ENCODE data around the gene MYOC.
A peak's percentile ranks its signal among the peaks of the same experiment; 100 is the strongest.
"Not testable (repeated sequence)": the region's sequence is repeated elsewhere in the genome, so short reads cannot be mapped to it uniquely, and the experiment has no call there.

The MYOC gene

DNA sequence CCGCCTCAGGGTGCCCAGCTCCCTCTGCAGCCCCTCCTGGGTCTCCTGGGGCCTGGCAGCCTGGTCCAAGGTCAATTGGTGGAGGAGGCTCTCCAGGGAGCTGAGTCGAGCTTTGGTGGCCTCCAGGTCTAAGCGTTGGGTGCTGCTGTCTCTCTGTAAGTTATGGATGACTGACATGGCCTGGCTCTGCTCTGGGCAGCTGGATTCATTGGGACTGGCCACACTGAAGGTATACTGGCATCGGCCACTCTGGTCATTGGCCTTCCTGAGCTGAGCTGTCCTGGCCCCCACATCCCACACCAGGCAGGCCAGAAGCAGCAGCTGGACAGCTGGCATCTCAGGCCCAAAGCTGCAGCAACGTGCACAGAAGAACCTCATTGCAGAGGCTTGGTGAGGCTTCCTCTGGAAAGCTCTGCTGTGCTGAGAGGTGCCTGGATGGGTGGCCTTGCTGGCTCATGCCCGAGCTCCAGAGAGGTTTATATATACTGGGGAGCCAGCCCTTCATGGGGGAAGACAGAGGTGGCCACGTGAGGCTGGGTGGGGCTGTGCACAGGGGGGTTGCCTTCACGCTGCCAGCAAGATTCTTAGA, at the start of gene MYOC:
MYOC (minus strand) TSS at position 455 of the 589 bp plus-strand sequence; CDS start at position 378, 77 bp downstream.
- no peak for DNase-seq

DNA sequence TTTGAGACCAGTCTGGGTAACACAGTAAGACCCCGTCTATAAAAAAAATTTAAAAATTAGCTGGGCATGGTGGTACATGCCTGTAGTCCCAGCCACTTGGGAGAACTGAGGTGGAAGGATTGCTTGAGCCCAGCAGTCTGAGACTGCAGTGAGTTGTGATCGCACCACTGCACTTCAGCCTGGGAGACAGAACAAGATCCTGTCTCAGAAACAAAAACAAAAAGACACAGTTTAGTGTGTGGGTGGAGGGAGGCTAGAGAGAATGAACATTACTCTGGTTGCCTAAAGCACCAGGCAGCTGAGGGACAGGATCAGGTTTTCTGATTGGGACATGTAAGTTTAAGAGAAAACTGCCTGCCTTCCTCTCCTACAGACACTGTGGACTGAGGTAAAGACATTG, 47.0 kb upstream of the MYOC start:
- DNase-seq, result no peak

DNA sequence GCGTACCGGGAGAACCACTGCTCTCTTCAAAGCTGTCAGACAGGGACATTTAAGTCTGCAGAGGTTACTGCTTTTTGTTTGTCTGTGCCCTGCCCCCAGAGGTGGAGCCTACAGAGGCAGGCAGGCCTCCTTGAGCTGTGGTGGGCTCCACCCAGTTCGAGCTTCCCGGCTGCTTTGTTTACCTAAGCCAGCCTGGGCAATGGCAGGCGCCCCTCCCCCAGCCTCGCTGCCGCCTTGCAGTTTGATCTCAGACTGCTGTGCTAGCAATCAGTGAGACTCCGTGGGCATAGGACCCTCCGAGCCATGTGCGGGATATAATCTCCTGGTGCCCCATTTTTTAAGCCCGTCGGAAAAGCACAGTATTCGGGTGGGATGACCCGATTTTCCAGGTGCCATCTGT, 43.3 kb upstream of the MYOC start:
- DNase-seq, result not testable (repeated sequence)

DNA sequence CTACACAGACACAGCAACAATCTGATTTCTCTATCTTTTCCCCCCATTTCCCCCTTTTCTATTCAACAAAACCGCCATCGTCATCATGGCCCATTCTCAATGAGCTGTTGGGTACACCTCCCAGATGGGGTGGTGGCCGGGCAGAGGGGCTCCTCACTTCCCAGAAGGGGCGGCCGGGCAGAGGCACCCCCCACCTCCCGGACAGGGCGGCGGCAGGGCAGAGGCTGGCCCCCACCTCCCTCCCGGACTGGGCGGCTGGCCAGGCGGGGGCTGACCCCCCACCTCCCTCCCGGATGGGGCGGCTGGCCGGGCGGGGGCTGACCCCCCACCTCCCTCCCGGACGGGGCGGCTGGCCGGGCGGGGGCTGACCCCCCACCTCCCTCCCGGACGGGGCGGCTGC, 41.1 kb upstream of the MYOC start:
- not testable (repeated sequence) for DNase-seq

DNA sequence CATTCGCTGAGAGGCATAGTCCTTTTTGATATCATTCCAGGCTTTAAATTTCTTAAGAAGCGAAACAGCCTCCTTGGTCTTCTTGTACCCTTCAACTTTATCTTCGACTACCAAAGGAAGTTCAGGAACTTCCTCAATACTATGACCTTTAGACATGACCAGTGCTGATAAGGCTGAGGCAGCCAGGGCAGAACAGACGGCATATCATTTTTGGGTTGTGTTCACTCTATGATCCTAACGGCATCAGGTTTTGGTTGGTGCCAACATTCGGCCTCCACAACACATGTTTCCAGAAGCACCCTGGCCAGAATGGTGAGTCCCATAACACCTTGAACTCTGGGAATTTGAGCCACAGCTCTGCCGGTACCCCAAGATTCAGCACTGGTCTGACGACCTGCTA, 31.4 kb upstream of the MYOC start:
- no peak for DNase-seq

GRCh38 chr1:171680339-171680738, 27.9 kb upstream of the MYOC start:
- no peak for DNase-seq

- DNase-seq, result no peak
These were observed 24.3 kb upstream of the MYOC start for GRCh38 chr1:171676823-171677222.

DNA sequence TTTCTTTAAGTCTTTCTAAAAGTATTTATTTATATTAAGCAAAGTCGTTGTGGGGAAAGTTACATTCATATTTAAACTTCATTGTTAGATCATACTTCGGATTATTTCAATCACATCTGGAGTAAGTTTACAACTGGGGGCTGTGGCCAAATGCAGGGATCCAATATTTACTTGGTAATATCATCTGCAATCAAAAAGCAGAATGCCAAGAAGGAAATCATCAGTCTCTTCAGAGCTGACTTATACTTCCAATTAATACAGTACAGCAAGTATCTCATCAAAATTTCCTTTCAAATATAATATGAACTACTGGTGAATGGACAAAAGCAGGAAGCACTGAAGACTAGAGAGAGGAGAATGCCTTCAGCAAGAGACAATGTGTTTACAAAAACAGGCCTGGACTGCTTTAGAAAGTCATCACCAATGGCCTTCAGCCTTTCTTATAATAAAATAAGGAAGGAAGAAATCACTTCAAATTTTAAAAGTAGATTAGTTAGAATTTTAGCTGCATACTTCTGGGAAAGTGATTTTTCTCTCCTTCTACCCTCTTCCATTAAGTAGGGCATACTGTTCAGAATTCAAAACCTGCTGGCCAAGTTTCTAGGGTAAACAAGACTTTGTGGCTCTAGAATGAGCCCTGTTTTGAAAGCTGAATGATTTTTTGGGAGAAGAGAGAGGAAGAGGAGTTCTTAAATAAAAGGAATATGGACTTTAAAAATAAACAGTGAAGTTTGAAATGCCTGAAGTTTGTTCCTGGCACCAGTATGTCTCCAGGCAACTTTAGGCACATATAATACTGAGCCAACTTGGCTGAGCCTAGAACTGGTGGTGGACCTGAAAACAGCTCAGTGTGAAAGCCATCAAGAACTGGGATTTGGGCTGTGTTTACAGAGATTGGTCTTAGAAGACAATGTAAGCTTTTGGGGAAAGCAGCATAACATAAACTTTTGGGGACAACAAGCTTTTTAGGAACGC, 22.2 kb upstream of the MYOC start:
- DNase-seq, result no peak

GRCh38 chr1:171670739-171671138, 18.3 kb upstream of the MYOC start:
- DNase-seq, result no peak

DNA sequence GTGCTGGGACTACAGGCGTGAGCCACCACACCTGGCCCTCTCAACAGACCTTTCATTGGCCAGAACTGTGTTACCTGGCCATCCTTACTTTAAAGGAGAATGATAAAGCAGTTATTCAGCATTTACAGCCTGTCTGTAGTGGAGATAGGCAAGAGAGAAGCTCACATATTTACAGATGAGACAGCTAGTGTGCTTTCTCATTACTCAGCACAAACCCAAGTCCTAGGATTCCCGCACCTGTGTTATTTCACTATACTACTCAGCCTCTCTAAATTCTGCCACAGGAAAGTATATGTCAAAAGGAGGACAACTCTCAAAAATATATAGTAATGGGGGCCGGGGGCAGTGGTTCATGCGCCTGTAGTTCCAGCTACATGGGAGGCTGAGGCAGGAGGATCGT, 15.9 kb upstream of the MYOC start:
- DNase-seq, result no peak

- DNase-seq, result no peak
These were observed 13.8 kb upstream of the MYOC start for GRCh38 chr1:171666114-171666769.

DNA sequence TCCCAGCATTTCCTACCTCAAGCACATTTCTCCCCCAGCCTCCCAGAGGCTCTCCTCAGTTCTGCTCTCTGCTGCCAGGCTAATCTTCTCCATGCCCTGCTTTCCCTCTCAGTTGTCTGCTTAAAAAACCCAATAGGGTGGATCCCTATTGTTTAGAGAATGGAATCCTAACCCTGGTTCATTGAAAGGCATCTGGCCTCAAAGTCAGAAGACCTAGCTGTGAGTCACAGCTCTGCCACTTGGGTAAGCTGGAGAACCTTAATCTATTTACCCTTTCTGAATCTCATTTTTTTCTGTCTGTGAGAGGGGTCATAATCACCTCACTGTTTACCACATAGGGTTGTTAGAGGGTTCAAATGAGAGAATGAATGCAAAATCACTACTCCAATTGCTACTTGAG, 12.5 kb upstream of the MYOC start:
- no peak for DNase-seq

DNA sequence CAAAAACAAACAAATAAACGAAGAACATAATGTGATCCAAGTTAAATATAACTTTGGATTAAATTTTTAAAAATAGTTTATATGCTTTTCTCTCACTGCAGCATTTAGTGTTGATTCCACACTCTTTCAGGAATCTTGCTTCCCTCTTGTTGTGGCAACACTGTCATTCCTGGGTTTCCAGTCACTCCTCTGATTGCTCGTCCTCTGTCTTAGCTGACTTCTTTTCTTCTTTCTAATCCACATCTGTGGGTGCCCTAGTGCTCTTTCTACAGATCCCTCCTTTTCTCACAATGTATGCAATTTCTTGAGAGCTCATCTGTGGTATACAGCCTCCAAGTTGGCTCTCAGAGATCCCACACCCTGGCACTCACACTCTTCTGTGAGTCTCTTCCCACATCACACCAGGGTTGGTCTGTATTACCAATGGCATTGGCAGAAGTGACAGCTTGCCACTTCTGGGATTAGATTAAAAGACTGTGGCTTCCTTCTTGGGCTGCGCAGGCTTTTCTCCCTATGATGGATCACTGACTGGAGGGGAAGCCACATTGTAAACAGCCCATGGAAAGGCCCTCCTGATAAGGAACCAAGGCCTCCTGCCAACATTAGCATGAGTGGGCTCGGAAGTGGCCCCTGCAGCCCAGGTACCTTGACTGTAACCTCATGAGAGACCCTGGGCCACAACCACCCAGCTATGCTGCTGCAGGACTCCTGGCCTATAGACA, 11.5 kb upstream of the MYOC start:
- DNase-seq, result no peak

DNA sequence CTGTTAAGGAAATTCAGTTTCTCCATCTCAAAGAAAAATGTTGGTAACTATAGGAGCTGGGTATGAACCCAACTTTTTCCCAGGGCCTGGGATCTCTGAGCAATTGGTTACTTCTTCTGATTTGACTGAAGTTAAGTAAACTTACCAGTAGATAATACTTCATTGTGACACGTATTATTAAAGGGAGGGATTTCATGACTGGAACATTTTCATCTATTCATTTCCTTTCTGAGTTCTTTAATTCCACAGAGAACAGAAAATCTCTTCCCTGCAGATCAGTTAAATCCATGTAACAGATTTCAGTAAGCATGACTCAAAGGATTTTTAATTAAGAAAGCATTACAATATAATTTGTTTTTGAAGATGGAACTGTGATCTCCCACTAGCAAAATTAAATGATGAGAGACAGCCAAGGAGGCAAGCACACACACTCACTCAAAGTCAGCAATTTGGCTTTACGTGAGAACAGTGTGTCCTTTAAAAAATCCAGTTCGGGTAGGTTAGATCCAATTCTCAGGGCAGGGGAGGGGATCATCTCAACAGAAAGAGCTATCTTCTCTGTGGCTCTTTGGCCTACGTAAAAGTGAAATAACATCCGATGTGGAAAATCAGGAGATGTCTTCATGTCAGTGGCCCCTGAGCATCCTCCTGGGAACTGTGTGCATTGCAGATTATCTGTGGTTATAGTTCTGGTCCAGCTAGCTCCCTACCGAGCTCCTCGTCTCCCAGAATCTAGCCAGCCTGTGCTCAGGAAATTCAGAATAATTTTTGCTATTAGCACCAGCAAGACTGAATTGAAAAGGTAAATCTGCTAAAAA, 10.8 kb upstream of the MYOC start:
- DNase-seq, result no peak

DNA sequence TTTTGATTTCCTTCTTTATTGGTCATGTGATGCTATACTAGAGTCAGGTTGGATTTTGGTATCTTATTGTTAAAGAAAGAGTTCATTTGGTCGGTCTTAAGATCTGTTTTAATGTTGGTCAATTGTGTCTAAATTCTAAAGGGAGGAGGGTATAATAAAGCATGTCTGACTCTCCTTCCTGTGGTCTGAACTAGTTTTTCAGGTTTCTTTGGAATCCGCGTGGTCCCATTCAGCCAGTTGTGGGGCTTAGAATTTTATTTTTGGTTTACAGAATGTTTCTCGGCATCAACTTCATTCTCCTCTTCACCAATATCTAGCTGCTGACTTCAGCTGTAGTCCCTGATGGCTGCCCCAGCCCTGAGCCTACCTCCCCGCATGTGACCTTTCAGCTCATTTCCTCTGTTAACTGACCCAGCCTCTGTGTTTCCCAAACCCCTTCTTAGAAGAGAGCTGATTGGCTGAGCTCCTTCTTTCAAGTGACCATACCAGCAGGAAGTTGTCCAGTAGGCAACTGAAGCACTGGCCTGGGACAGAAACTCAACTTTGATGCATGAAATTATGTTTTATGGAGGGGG, 8.7 kb upstream of the MYOC start:
- no peak for DNase-seq

DNA sequence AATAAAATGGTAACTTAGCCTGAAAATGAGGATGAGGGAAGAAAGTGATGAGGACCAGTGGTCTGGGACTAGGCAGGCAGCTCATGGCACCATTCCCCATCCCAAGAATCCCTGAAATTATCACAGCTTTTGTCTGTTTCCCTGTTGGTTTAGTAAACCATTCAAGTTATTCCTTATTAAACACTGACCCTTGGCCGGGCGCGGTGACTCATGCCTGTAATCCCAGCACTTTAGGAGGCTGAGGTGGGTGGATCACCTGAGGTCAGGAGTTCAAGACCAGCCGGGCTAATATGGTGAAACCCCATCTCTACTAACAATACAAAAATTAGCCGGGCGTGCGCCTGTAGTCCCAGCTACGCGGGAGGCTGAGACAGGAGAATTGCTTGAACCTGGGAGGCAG, 3.7 kb upstream of the MYOC start:
- DNase-seq, result not testable (repeated sequence)

DNA sequence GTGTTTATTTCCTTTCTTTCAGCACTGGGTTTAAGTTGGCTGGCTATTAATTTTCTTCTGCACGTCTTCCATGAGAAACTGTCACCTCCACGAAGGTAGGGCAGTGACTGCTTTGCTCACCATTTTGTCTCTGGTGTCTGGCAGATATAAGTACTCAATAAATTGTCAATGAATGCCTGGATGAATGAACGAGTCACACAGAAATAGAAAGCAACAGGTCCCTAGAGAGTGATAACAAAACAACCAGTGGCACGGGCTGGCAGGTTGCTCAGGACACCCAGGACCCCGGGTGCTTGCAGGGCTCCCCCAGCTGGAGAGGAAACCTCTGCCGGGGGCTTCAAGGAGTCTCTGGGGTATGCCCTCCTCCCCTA, 3.2 kb upstream of the MYOC start:
- no peak for DNase-seq

- DNase-seq, result peak in 1 of 2 donors; percentile 28
These were observed 2.7 kb upstream of the MYOC start for GRCh38 chr1:171654942-171655745.

GRCh38 chr1:171654201-171654941, 1.9 kb upstream of the MYOC start:
- DNase-seq, result no peak

- DNase-seq, result no peak
These were observed 1.3 kb upstream of the MYOC start for GRCh38 chr1:171653796-171654195.

Data from bone marrow (tissue), 2 donors.